Mesothelial cell of epicardium (in vitro differentiated cells): ENCODE results near the gene POGZ. TPM values are rescaled to one million over a fixed set of nuclear protein-coding genes. Genes with fewer than 3 reads are reported as not detected.

Experiments
- DNase-seq, 2 experiments: peaks; one replicate each; pipeline ENCODE4 v3.0.0; 2021; ENCODE audit warnings: low spot score in 2 of 2; ENCODE audit not compliant: unreplicated experiment in 2 of 2
- H3K27ac Mint-ChIP-seq: 2 replicates; pipeline ENCODE4 v1.8.0; 2021; ENCODE audit warnings: mixed read lengths
- H3K27me3 Mint-ChIP-seq: 2 replicates; pipeline ENCODE4 v1.8.0; 2021; ENCODE audit warnings: low read depth, mixed read lengths
- H3K36me3 Mint-ChIP-seq: 2 replicates; pipeline ENCODE4 v1.8.0; 2021; ENCODE audit warnings: mixed read lengths
- H3K4me1 Mint-ChIP-seq: 2 replicates; pipeline ENCODE4 v1.8.0; 2021; ENCODE audit warnings: mixed read lengths
- H3K4me3 Mint-ChIP-seq: 2 replicates; pipeline ENCODE4 v1.8.0; 2021; ENCODE audit warnings: mild to moderate bottlenecking, moderate library complexity, mixed read lengths
- H3K9me3 Mint-ChIP-seq: 2 replicates; pipeline ENCODE4 v1.8.0; 2021; ENCODE audit warnings: mixed read lengths
- CTCF ChIP-seq: fragments of 200-600 bp; sonication (generic); IDR thresholded peaks from one replicate; pipeline ENCODE4 v1.5.0; 2021; ENCODE audit warnings: antibody characterized with exemption; ENCODE audit not compliant: unreplicated experiment
- total RNA-seq: library from RNA; stranded (reverse); gene quantifications from 3 replicates; pipeline ENCODE4 v1.2.1, GENCODE V29; 2021

POGZ gene
- total RNA-seq, 1 donor from 2014 or later, result 182 TPM

DNA sequence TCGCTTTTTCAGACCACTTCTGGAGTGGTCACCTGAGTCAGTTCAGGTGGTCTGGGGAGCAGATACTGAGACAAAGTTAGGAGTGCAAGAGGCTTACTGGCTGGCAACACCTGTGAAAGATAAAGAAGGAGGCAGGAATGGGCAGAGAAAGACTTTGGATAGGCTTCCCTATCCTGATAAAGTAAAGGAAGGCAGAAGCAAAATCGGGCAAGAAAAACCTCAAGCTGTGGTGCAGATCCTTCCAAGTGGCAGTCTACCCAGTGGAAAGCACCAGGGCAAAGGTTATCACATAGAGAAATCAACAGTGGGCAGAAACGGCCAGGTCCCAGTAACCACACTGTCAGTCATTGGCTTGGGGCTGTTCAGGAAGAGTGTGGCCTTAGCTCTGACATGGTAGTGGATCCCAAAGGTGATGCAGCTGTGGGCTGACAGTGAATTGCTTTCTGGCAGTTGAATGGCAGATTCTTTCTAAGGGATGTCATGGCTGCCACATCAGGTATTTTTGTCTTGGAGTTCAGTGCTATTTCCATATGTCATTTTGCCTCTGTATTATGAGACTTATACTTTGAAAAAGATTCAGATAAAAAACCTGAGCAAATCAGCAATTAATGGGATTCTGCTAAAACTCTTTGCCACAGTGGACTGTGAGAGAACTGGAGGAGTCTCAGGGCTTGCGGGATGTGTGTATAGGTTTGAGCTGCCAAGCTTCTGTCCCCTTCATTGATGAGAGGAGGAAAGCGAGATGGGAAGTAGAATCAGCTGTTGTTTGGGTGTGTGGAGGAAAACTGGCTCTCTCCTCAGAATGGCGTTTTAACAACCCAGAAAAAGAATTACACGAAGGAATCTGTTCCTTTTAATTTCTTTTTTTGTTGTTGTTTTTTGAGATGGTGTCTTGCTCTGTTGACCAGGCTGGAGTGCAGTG is 43.8 kb upstream of the POGZ start:
- H3K9me3 Mint-ChIP-seq, result no peaks in the 10 kb centered on the region
- no peak for DNase-seq
- H3K4me1 Mint-ChIP-seq, result no peaks in the 10 kb centered on the region
- no peak for TF ChIP-seq CTCF
- H3K27ac Mint-ChIP-seq, result no peak overlapping the region
- no peak overlapping the region for H3K4me3 Mint-ChIP-seq
- H3K27me3 Mint-ChIP-seq, result peaks cover 4% of the 10 kb centered on the region
- no peaks in the 10 kb centered on the region for H3K36me3 Mint-ChIP-seq

DNA sequence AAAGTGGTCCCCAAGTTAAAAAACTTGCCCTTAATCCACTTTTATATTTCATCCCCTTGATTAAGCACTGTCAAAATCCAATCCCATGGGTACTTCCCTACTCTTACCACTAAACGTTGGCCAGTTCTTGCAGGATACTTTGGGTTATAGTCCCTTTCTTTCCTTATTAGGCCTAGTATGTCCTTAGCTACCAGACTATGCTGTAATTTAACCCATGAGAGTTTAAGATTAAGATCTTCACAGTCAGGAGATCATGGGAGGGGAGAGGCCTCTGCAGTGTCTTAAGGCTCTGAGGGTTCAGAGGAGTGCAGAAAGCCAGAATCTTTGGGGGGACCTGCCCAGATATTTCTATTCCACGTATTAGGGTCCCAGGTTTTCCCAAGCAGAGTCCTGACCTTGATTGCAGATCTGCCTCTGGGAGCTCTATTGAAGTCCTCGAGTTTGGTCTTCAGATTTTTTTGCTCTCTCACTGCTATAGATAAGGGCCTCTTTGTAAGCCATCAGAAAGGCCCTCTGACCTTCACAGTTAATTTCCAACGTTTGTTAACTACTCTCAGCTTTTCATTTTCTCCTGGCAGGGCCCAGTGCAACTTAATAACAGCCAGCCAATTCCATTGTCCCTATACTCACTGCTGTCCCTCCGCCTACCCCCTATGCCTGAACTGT is 42.9 kb upstream of the POGZ start:
- H3K27me3 Mint-ChIP-seq, result peaks cover 2% of the 10 kb centered on the region
- H3K9me3 Mint-ChIP-seq, result no peaks in the 10 kb centered on the region
- no peak overlapping the region for H3K27ac Mint-ChIP-seq
- no peaks in the 10 kb centered on the region for H3K36me3 Mint-ChIP-seq
- no peaks in the 10 kb centered on the region for H3K4me1 Mint-ChIP-seq
- no peak for DNase-seq
- no peak overlapping the region for H3K4me3 Mint-ChIP-seq
- no peak for TF ChIP-seq CTCF

- Mint-ChIP-seq H3K4me1 (no peaks in the 10 kb centered on the region), H3K9me3 (no peaks in the 10 kb centered on the region), H3K4me3 (no peak overlapping the region), H3K27me3 (no peaks in the 10 kb centered on the region), H3K36me3 (no peaks in the 10 kb centered on the region), H3K27ac (no peak overlapping the region)
- TF ChIP-seq CTCF, result no peak
- DNase-seq, result no peak
These were observed 42.2 kb upstream of the POGZ start for GRCh38 chr1:151501474-151501873.

DNA sequence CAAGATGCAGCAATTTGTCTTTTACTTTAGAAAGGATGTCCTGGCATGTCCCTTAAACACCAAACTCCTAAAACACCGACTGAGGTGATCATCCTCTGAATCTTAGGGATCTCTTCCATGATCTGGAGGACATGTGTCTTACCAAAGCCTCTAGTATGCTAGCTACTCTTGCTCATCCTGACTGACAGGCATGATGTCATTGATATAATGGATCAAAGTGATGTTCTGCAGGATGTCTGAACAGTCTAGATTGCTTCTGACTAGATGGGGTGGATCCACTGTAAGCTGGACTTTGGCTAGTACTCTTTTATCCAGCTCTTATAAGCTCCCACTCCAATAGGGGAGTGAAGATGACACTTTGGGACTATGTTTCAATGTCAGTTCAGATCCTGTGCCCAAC is 40.6 kb upstream of the POGZ start:
- TF ChIP-seq CTCF, result no peak
- Mint-ChIP-seq H3K27me3 (no peaks in the 10 kb centered on the region), H3K27ac (no peak overlapping the region), H3K4me3 (no peak overlapping the region), H3K4me1 (peaks cover 7% of the 10 kb centered on the region), H3K9me3 (no peaks in the 10 kb centered on the region), H3K36me3 (no peaks in the 10 kb centered on the region)
- no peak for DNase-seq

GRCh38 chr1:151499365-151499764 is 40.1 kb upstream of the POGZ start:
- no peak for TF ChIP-seq CTCF
- H3K9me3 Mint-ChIP-seq, result no peaks in the 10 kb centered on the region
- H3K27ac Mint-ChIP-seq, result no peak overlapping the region
- H3K4me3 Mint-ChIP-seq, result no peak overlapping the region
- H3K36me3 Mint-ChIP-seq, result no peaks in the 10 kb centered on the region
- H3K27me3 Mint-ChIP-seq, result no peaks in the 10 kb centered on the region
- DNase-seq, result no peak
- peaks cover 12% of the 10 kb centered on the region for H3K4me1 Mint-ChIP-seq
